ENCODE results near the gene PRKG2. TPM values are rescaled to one million over a fixed set of nuclear protein-coding genes. Genes with fewer than 3 reads are reported as not detected.

The PRKG2 gene
- polyA plus RNA-seq, 6 donors from 2014 or later: 0.14 to 1.9 (median 0.85) TPM; not detected in 1

DNA sequence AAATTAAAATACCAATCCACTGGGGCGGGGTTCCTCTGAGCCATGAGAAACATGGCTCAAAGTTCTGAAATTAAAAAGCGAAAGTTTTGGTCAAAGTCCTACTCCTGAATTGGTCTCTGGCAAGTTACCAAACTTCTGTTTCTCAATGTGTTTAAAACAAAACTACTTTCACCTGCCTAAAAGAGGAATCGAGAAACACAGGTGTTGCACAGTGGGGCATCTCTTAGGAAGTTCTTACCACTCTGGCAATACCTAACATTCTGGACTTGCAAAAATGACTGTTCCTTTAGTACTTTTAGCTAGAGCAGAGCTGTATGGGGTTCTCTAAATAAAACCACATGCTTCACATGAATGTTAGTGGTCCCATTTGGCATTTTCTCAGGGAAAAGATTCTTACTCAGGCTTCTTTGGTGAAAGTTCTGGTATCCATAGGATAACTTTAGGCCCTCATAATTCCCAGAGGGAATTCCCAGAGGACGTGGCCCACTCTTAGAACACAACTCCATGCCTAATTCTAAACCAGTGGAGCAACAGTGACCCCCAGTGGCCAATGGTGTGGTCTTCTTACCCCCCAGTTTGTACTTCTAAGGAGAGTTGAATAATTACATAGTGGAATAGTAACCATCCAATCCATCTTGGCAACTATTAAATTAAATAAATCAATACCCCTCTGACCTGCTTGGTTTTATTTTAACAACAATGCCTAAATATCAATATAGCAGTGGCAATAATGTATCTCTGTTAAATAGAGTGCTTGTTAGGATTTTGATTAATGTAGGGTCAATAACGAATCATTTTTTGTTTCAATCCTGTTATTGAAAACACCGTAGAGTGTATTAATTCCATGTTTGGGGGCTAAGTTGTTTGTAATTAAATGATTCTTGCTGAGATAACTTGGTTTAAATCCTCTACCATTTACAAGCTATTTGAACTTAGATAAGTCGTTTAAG is 162.6 kb downstream of the PRKG2 start:
- ATAC-seq (ENCODE audit: low read depth in 2 of 2) (peak; percentile 94 to 97), DNase-seq (peak; percentile 50)
- Mint-ChIP-seq H3K27me3 (no peaks in the 10 kb centered on the region), H3K4me3 (peak overlapping the region in 3 of 8 donors; percentile 24 to 66 (median 32)), H3K36me3 (no peaks in the 10 kb centered on the region), H3K4me1 (peaks cover 9 to 18% (median 10%) of the 10 kb centered on the region in 3 donors), H3K27ac (peak overlapping the region in 5 of 6 donors; percentile 11 to 79 (median 54)), H3K9me3 (no peaks in the 10 kb centered on the region)

DNA sequence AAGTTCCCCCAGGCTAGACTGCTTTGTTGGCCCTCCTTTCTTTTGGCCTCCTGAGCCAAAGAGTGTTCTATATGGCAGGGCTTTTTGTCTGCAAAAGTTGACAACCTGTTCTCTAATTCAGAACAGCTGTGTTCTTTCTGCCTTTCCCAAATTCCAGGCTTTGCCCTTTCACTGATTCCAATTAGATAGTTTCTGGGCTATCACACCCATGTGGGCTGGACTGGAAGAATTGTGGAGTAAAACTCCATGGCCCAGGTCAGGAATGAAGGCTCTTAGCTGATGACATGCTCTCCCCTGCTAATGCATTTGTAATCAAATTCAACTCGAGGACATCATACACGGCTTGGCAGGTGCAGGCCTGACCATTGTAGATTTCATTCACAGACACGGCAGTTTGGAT is 165.1 kb downstream of the PRKG2 start:
- ATAC-seq (ENCODE audit: low read depth in 2 of 2) (no peak), DNase-seq (no peak)
- no peak overlapping the region for H3K4me3 Mint-ChIP-seq

GRCh38 chr4:81049330-81049729 is 165.7 kb downstream of the PRKG2 start:
- no peaks in the 10 kb centered on the region for H3K36me3 Mint-ChIP-seq

More for the DNA sequence above, 165.1 kb downstream of the PRKG2 start:
- Mint-ChIP-seq H3K27me3 (peaks cover 0 to 10% (median 0%) of the 10 kb centered on the region in 3 donors), H3K9me3 (no peaks in the 10 kb centered on the region), H3K36me3 (no peaks in the 10 kb centered on the region), H3K4me1 (peaks cover 9 to 18% (median 10%) of the 10 kb centered on the region in 3 donors), H3K27ac (peak overlapping the region in 1 of 6 donors; percentile 11)

DNA sequence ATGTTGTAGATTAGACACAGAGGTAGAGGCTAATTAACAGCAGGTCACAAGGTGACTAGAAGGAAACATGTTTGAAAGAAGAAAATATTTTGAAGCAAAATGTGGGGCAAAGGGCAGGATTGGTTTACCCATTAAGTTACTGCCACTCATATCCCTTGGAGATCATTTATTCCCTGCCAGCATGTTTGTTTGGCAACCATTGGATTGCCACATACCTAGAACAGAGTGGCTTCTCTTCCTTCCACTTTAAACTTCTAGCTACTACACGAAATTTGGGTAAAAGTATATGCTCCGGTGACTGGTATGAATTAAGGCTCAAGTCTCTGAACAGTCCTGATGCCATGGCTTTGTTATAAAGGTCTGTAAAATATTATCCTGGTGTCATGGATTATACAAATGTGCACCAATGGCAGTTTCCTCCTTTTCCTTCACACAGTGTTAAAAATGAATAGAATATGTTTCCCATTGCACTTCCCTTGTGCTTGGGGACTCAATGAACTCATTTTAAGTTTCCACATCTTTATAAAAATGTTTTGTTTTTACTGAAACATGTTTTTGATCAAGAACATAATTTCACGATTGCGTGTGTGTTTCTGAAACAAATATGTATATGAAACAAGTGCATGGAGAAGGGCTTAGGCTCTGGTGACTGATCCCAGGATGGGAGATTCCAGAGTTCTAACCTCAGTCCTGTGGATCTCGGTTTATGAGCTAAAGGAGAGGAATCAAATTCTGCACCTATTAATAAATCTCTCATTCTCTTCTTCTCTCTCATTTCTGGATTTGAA is 172.2 kb downstream of the PRKG2 start:
- Mint-ChIP-seq H3K4me1 (peaks cover 3 to 15% (median 15%) of the 10 kb centered on the region in 3 donors), H3K9me3 (no peaks in the 10 kb centered on the region), H3K27ac (no peak overlapping the region), H3K27me3 (peaks cover 0 to 10% (median 0%) of the 10 kb centered on the region in 3 donors), H3K36me3 (no peaks in the 10 kb centered on the region), H3K4me3 (no peak overlapping the region)
- DNase-seq (no peak), ATAC-seq (ENCODE audit: low read depth in 2 of 2) (no peak)

More at GRCh38 chr4:81049330-81049729, 165.7 kb downstream of the PRKG2 start:
- ATAC-seq (ENCODE audit: low read depth in 2 of 2): no peak
- Mint-ChIP-seq H3K4me3 (no peak overlapping the region), H3K27ac (peak overlapping the region in 1 of 6 donors; percentile 8), H3K4me1 (peaks cover 9 to 18% (median 10%) of the 10 kb centered on the region in 3 donors), H3K27me3 (peaks cover 0 to 10% (median 0%) of the 10 kb centered on the region in 3 donors), H3K9me3 (no peaks in the 10 kb centered on the region)
- no peak for DNase-seq

GRCh38 chr4:81040012-81040659 is 174.9 kb downstream of the PRKG2 start:
- Mint-ChIP-seq H3K4me3 (peak overlapping the region in 1 of 8 donors; percentile 10), H3K36me3 (no peaks in the 10 kb centered on the region), H3K4me1 (peaks cover 3 to 15% (median 15%) of the 10 kb centered on the region in 3 donors), H3K9me3 (no peaks in the 10 kb centered on the region), H3K27me3 (no peaks in the 10 kb centered on the region), H3K27ac (no peak overlapping the region)
- peak; percentile 33 for DNase-seq
- peak; percentile 57 to 63 for ATAC-seq (ENCODE audit: low read depth in 2 of 2)

DNA sequence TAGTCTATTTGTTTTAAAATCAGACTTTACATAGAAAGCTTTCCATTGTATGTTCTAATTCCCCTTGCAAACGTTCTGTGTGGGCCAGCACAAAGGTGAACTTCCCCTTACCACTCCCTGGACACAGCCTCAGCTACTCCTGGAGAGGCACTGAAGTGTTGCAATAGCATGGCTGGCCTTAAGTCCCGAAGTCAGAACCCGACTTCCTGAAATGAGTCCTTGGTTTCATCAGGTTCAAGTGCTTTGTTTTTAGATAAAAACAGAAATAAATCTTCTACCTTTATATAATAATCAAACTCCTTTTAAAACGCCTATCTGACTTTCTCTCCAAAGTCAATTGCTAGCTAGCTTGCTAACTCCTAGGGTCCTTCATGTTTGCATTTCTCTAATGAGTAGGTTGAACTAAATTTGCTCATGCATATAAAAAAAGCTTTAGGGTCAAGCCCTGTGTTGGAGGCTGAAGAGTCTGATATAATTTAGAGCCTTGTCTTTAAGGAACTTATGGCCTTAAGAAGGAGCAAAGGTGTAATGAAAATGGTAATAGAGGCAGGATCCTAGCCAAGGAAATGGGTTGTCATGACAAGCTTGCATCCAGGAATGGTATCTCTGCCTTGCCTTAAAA is 175.6 kb downstream of the PRKG2 start:
- Mint-ChIP-seq H3K4me1 (peaks cover 3 to 15% (median 15%) of the 10 kb centered on the region in 3 donors), H3K4me3 (peak overlapping the region in 2 of 8 donors; percentile 62 to 64), H3K9me3 (no peaks in the 10 kb centered on the region), H3K36me3 (no peaks in the 10 kb centered on the region), H3K27ac (peak overlapping the region in 1 of 6 donors; percentile 40), H3K27me3 (no peaks in the 10 kb centered on the region)
- no peak for DNase-seq
- ATAC-seq (ENCODE audit: low read depth in 2 of 2): peak; percentile 30 to 44

GRCh38 chr4:81038636-81039350 is 176.2 kb downstream of the PRKG2 start:
- no peaks in the 10 kb centered on the region for H3K9me3 Mint-ChIP-seq
- no peaks in the 10 kb centered on the region for H3K36me3 Mint-ChIP-seq
- no peak for DNase-seq
- no peaks in the 10 kb centered on the region for H3K27me3 Mint-ChIP-seq
- no peak overlapping the region for H3K27ac Mint-ChIP-seq
- ATAC-seq (ENCODE audit: low read depth in 2 of 2): no peak
- H3K4me3 Mint-ChIP-seq: peak overlapping the region in 2 of 8 donors; percentile 62 to 64
- H3K4me1 Mint-ChIP-seq: peaks cover 3 to 15% (median 15%) of the 10 kb centered on the region in 3 donors

Other genes starting within 250 kb of the PRKG2 start
- 1 to 10 TPM in 5 of 6 donors, under 1 TPM in 1; 0.86 to 3.0 (median 1.7) TPM for gene BMP3, start 184.5 kb downstream of the PRKG2 start, polyA plus RNA-seq (ENCODE audit: low read depth in 6 of 6)

Data from naive B cell (primary cell).